Mesothelial cell of epicardium (in vitro differentiated cells): ENCODE measurements around the gene DSE. TPM values are rescaled to one million over a fixed set of nuclear protein-coding genes. Genes with fewer than 3 reads are reported as not detected.
"Not testable (repeated sequence)": the region's sequence is repeated elsewhere in the genome, so short reads cannot be mapped to it uniquely, and the experiment has no call there.

ENCODE experiments used
- DNase-seq, 2 experiments: peaks; one replicate each; pipeline ENCODE4 v3.0.0; 2021; ENCODE audit warnings: low spot score in 2 of 2; ENCODE audit not compliant: unreplicated experiment in 2 of 2
- H3K27ac Mint-ChIP-seq: 2 replicates; pipeline ENCODE4 v1.8.0; 2021; ENCODE audit warnings: mixed read lengths
- H3K27me3 Mint-ChIP-seq: 2 replicates; pipeline ENCODE4 v1.8.0; 2021; ENCODE audit warnings: low read depth, mixed read lengths
- H3K36me3 Mint-ChIP-seq: 2 replicates; pipeline ENCODE4 v1.8.0; 2021; ENCODE audit warnings: mixed read lengths
- H3K4me1 Mint-ChIP-seq: 2 replicates; pipeline ENCODE4 v1.8.0; 2021; ENCODE audit warnings: mixed read lengths
- H3K4me3 Mint-ChIP-seq: 2 replicates; pipeline ENCODE4 v1.8.0; 2021; ENCODE audit warnings: mild to moderate bottlenecking, moderate library complexity, mixed read lengths
- H3K9me3 Mint-ChIP-seq: 2 replicates; pipeline ENCODE4 v1.8.0; 2021; ENCODE audit warnings: mixed read lengths
- total RNA-seq: library from RNA; stranded (reverse); gene quantifications from 3 replicates; pipeline ENCODE4 v1.2.1, GENCODE V29; 2021
- TF ChIP-seq, protein P1 (sequence below): fragments of 200-600 bp; sonication (generic); IDR thresholded peaks from one replicate; pipeline ENCODE4 v1.5.0; 2021; ENCODE audit warnings: antibody characterized with exemption; ENCODE audit not compliant: unreplicated experiment

Gene DSE
- total RNA-seq, 1 donor from 2014 or later = 70.7 TPM

GRCh38 chr6:116327803-116328527 is 42.8 kb upstream of the DSE start:
- peak overlapping the region; percentile 75 for H3K27ac Mint-ChIP-seq
- no peak overlapping the region for H3K4me3 Mint-ChIP-seq
- H3K4me1 Mint-ChIP-seq = peaks cover 23% of the 10 kb centered on the region

DNA sequence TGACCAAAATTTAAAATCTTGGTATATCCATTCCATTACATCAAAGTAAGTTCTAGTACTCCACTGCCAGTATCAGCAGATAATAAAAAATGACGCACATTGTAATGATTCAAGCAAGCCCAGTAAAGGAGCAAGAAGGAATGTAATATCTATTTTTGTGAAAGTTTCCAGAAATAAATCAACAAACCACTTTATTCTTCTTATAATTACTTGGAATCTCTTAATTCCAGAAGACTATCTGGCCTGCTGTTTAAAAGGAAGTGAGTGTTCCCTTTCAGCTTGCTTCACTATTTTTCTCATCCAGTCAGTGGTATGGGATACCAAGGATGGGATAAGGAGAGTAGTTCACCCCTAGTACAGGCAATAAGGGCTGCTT is 42.2 kb upstream of the DSE start:
- Mint-ChIP-seq H3K4me3 (no peak overlapping the region), H3K36me3 (peaks cover 2% of the 10 kb centered on the region), H3K9me3 (peaks cover 4% of the 10 kb centered on the region), H3K27me3 (no peaks in the 10 kb centered on the region), H3K4me1 (peaks cover 23% of the 10 kb centered on the region), H3K27ac (peak overlapping the region; percentile 51)
- TF ChIP-seq, protein P1, sequence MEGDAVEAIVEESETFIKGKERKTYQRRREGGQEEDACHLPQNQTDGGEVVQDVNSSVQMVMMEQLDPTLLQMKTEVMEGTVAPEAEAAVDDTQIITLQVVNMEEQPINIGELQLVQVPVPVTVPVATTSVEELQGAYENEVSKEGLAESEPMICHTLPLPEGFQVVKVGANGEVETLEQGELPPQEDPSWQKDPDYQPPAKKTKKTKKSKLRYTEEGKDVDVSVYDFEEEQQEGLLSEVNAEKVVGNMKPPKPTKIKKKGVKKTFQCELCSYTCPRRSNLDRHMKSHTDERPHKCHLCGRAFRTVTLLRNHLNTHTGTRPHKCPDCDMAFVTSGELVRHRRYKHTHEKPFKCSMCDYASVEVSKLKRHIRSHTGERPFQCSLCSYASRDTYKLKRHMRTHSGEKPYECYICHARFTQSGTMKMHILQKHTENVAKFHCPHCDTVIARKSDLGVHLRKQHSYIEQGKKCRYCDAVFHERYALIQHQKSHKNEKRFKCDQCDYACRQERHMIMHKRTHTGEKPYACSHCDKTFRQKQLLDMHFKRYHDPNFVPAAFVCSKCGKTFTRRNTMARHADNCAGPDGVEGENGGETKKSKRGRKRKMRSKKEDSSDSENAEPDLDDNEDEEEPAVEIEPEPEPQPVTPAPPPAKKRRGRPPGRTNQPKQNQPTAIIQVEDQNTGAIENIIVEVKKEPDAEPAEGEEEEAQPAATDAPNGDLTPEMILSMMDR = no peak
- DNase-seq = no peak

More at GRCh38 chr6:116327803-116328527, 42.8 kb upstream of the DSE start:
- H3K36me3 Mint-ChIP-seq = no peaks in the 10 kb centered on the region
- no peaks in the 10 kb centered on the region for H3K27me3 Mint-ChIP-seq
- peaks cover under 1% of the 10 kb centered on the region for H3K9me3 Mint-ChIP-seq
- no peak for DNase-seq
- TF ChIP-seq, protein P1 = no peak

- TF ChIP-seq, protein P1 = no peak
- no peak overlapping the region for H3K4me3 Mint-ChIP-seq
- H3K4me1 Mint-ChIP-seq = peaks cover 23% of the 10 kb centered on the region
- H3K9me3 Mint-ChIP-seq = peaks cover 7% of the 10 kb centered on the region
- H3K36me3 Mint-ChIP-seq = peaks cover 2% of the 10 kb centered on the region
- no peak for DNase-seq
- H3K27me3 Mint-ChIP-seq = no peaks in the 10 kb centered on the region
- no peak overlapping the region for H3K27ac Mint-ChIP-seq
Observed at GRCh38 chr6:116329156-116329555, 41.6 kb upstream of the DSE start.

- H3K9me3 Mint-ChIP-seq = peaks cover 17% of the 10 kb centered on the region
- DNase-seq = no peak
- no peak overlapping the region for H3K27ac Mint-ChIP-seq
Observed at GRCh38 chr6:116330511-116330910, 40.2 kb upstream of the DSE start.

GRCh38 chr6:116332096-116332495 is 38.7 kb upstream of the DSE start:
- no peak overlapping the region for H3K27ac Mint-ChIP-seq
- H3K36me3 Mint-ChIP-seq = peaks cover 2% of the 10 kb centered on the region
- TF ChIP-seq, protein P1 = no peak
- H3K9me3 Mint-ChIP-seq = peaks cover 17% of the 10 kb centered on the region
- H3K4me1 Mint-ChIP-seq = peaks cover 15% of the 10 kb centered on the region
- DNase-seq = no peak
- no peak overlapping the region for H3K4me3 Mint-ChIP-seq
- H3K27me3 Mint-ChIP-seq = no peaks in the 10 kb centered on the region

More at GRCh38 chr6:116330511-116330910, 40.2 kb upstream of the DSE start:
- TF ChIP-seq, protein P1 = no peak
- peaks cover 23% of the 10 kb centered on the region for H3K4me1 Mint-ChIP-seq
- H3K27me3 Mint-ChIP-seq = no peaks in the 10 kb centered on the region
- H3K4me3 Mint-ChIP-seq = no peak overlapping the region
- peaks cover 2% of the 10 kb centered on the region for H3K36me3 Mint-ChIP-seq

- not testable (repeated sequence) for H3K4me1 Mint-ChIP-seq, H3K27me3 Mint-ChIP-seq, H3K27ac Mint-ChIP-seq, H3K4me3 Mint-ChIP-seq, H3K36me3 Mint-ChIP-seq, DNase-seq
- H3K9me3 Mint-ChIP-seq = peaks cover 22% of the 10 kb centered on the region
Observed at GRCh38 chr6:116334638-116335409, 35.9 kb upstream of the DSE start.
